GM19193 (cell line): ENCODE data around the gene CCNT2.
A peak's percentile ranks its signal among the peaks of the same experiment; 100 is the strongest.

Source experiments
- POLR2A ChIP-seq: IDR thresholded peaks from 4 replicates; pipeline ENCODE4 v1.6.1; 2011; ENCODE audit not compliant: insufficient read depth, insufficient read length; ENCODE audit errors: extremely low read depth

The CCNT2 gene

GRCh38 chr2:134911400-134911785, 7.2 kb upstream of the CCNT2 start:
- no peak for TF ChIP-seq POLR2A

- no peak for TF ChIP-seq POLR2A
These were observed 6.3 kb upstream of the CCNT2 start for GRCh38 chr2:134912361-134912760.

- no peak for TF ChIP-seq POLR2A
These were observed 1.2 kb upstream of the CCNT2 start for GRCh38 chr2:134917360-134917865.

- TF ChIP-seq POLR2A: peak; percentile 83
These were observed 615 bp upstream of the CCNT2 start for GRCh38 chr2:134917888-134918525.

- TF ChIP-seq POLR2A: no peak
These were observed 954 bp downstream of the CCNT2 start for GRCh38 chr2:134919341-134920210.

GRCh38 chr2:134924912-134925311, 6.3 kb downstream of the CCNT2 start:
- no peak for TF ChIP-seq POLR2A

- TF ChIP-seq POLR2A: no peak
These were observed 7.8 kb downstream of the CCNT2 start for GRCh38 chr2:134926231-134926931.

- TF ChIP-seq POLR2A: no peak
These were observed 8.6 kb downstream of the CCNT2 start for GRCh38 chr2:134927195-134927594.

- no peak for TF ChIP-seq POLR2A
These were observed 14.4 kb downstream of the CCNT2 start for GRCh38 chr2:134932864-134933526.

GRCh38 chr2:134933732-134934131, 15.1 kb downstream of the CCNT2 start:
- TF ChIP-seq POLR2A: no peak

- TF ChIP-seq POLR2A: no peak
These were observed 15.5 kb downstream of the CCNT2 start for GRCh38 chr2:134934150-134934549.

- no peak for TF ChIP-seq POLR2A
These were observed 16.0 kb downstream of the CCNT2 start for GRCh38 chr2:134934641-134935040.

GRCh38 chr2:134936691-134937090, 18.1 kb downstream of the CCNT2 start:
- no peak for TF ChIP-seq POLR2A

GRCh38 chr2:134943540-134943939, 24.9 kb downstream of the CCNT2 start:
- no peak for TF ChIP-seq POLR2A

GRCh38 chr2:134944975-134945374, 26.4 kb downstream of the CCNT2 start:
- no peak for TF ChIP-seq POLR2A
